H1 (cell line): ENCODE data around the gene TXNRD3. TPM values are rescaled to one million over a fixed set of nuclear protein-coding genes. Genes with fewer than 3 reads are reported as not detected.

Experiments
- CBX8 ChIP-seq: fragments of 300-800, 300-1000 bp; sonication (generic); IDR thresholded peaks from 2 replicates; pipeline ENCODE4 v1.7.1; 2016; ENCODE audit warnings: low read depth, low read length, borderline replicate concordance
- polyA plus RNA-seq, 7 experiments: library from polyadenylated mRNA; depleted of rRNA in 3 of 7; stranded (reverse) in 5 of 7; unstranded in 2 of 7; fragments of >200 nt in 5 of 7; fragments of 200-250 nt in 2 of 7; gene quantifications; 1 replicate in 5 of 7; 2 replicates in 1 of 7; 4 replicates in 1 of 7; pipeline versions ENCODE4 v1.2.1 to v1.2.3, GENCODE V29; 2011 to 2013; ENCODE audit warnings: missing spikeins in 2 of 7, mixed read lengths in 2 of 7
- total RNA-seq: library from RNA; stranded (reverse); fragmentation: NEBNext Ultra II Directional; extraction: Animal tissue kit (Norgen Biotek cat#: 25700); gene quantifications from 2 replicates; pipeline ENCODE4 v1.2.1, GENCODE V29; 2021
- TF ChIP-seq, protein P1 (sequence below), 3 experiments: IDR thresholded peaks; 1 replicate in 2 of 3; 2 replicates in 1 of 3; pipeline versions ENCODE4 v1.5.1 to v1.6.1; 2011; ENCODE audit warnings: low read length in 3 of 3, mild to moderate bottlenecking in 3 of 3, inconsistent platforms in 2 of 3, low read depth in 1 of 3, moderate library complexity in 1 of 3; ENCODE audit not compliant: insufficient read depth in 1 of 3; ENCODE audit errors: control extremely low read depth in 1 of 3

Gene TXNRD3
- total and polyA plus RNA-seq, 2 of the 8 experiments (the other 6 are each of a cell fraction or from before 2014, with no cell fraction given) = 3.4 to 4.3 TPM

DNA sequence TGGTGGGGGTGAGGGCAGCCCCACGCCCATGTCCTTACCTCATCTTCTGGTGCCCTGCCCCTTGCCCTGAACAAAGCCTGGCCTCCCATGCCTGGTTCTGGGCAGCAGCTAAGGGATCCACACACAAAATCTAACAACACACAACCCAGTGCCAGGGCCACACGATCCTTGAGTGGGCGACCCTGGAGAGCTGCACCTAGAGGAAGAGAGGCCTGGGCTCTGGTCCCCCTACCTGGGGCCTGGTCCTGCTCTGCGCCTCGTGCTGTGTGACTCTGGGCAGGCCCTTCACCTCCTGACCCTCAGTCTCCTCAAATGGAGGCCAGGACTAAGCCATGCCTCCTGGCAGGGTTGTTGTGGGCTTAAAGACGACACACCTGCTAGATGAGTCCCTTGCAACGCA lies 76.2 kb downstream of the TXNRD3 start (continued):
- TF ChIP-seq, protein P1, sequence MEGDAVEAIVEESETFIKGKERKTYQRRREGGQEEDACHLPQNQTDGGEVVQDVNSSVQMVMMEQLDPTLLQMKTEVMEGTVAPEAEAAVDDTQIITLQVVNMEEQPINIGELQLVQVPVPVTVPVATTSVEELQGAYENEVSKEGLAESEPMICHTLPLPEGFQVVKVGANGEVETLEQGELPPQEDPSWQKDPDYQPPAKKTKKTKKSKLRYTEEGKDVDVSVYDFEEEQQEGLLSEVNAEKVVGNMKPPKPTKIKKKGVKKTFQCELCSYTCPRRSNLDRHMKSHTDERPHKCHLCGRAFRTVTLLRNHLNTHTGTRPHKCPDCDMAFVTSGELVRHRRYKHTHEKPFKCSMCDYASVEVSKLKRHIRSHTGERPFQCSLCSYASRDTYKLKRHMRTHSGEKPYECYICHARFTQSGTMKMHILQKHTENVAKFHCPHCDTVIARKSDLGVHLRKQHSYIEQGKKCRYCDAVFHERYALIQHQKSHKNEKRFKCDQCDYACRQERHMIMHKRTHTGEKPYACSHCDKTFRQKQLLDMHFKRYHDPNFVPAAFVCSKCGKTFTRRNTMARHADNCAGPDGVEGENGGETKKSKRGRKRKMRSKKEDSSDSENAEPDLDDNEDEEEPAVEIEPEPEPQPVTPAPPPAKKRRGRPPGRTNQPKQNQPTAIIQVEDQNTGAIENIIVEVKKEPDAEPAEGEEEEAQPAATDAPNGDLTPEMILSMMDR (IDR thresholded peaks at IDR 0.05; ENCODE audit: control extremely low read depth in 1 of 3, insufficient read depth in 1 of 3, low read depth in 1 of 3, low read length in 3 of 3) = no peak
- TF ChIP-seq CBX8 = no peak
